DMS153 (cell line): ENCODE results near the gene RNF215.
A peak's percentile ranks its signal among the peaks of the same experiment; 100 is the strongest.
"Not testable (repeated sequence)": the region's sequence is repeated elsewhere in the genome, so short reads cannot be mapped to it uniquely, and the experiment has no call there.

Experiments
- DNase-seq: peaks from one replicate; lab custom pipeline; 2025; lab: John Stamatoyannopoulos, UW

RNF215 gene

DNA sequence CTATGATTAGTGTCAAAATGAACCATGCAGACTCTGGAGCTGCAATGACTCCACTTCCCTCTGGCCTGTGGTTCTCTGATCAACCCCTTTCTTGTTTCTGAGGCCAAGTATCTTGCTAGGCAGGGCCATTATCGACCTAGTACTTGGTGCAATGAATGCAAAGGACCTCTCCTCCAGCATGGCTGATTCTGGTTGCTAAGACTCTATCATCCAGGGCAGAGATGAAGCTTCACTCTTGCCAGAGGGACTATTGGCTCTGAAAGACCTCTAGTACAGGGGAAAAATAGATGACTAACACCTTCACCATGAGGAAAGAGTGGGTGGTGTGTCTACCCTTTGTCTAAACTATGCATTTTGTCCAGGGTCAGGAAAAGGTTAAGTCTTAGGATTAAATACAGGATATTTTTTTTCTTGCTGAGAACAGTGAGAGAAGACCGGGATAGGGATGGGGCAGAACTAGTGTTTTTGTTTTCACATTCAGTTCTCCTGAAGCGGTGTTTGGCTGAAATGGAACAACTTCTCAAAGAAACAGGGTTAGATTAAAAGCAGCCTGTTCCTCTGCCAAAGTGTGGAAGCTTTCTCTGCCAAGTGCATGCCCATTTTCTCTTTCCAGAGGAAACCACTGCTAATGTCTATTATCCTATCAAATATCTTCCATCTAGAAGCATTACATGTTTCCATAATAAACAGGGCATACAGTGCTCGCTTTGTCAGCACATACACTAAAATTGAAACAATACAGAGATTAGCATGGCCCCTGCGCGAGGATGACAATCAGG lies 33.3 kb upstream of the RNF215 start:
- DNase-seq = no peak

GRCh38 chr22:30416837-30417236 lies 29.6 kb upstream of the RNF215 start:
- no peak for DNase-seq

- DNase-seq = no peak
Observed at GRCh38 chr22:30416403-30416802, 29.2 kb upstream of the RNF215 start.

- no peak for DNase-seq
Observed at GRCh38 chr22:30414525-30415047, 27.4 kb upstream of the RNF215 start.

- no peak for DNase-seq
Observed at GRCh38 chr22:30413745-30414524, 26.7 kb upstream of the RNF215 start.

DNA sequence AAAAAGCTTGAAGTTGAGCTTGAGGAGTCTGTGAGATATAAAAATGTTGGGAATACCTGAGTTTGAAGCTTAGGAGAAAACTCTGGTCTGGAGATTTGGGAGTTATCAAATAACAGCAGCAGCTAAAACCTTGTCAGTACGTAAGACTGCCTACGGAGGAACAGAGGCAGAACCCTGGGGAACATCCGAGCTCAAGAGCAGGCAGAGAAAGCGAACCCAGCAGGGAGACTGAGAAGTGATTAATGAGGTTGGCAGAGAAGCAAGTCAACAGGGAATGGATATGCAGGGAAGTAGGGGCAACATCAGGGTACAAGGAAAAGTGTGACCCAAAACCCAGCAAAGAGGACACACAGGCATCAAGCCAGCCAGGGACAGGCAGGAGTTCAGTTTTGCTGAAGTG lies 25.8 kb upstream of the RNF215 start:
- no peak for DNase-seq

GRCh38 chr22:30411780-30412179 lies 24.6 kb upstream of the RNF215 start:
- no peak for DNase-seq

- DNase-seq = no peak
Observed at GRCh38 chr22:30408388-30409102, 21.3 kb upstream of the RNF215 start.

DNA sequence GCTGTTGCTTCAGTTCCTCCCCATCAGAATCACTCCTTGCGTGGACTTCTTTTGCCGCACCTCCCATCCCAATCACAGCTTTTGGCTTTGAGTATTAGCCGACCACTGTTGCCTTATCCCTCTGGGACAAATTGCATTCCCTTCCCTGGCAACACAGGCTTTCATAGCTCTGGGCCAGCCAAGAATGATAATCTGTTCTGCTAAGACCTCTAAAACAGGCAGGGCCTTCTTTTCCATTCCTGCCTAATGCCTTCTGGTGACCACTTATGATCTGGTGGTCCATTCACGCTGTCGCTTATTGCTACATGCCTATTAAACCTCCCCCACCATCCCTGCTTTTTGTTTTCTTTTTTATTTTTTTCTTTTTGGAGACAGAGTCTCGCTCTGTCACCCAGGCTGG lies 19.2 kb upstream of the RNF215 start:
- DNase-seq = no peak

GRCh38 chr22:30405731-30406130 lies 18.5 kb upstream of the RNF215 start:
- no peak for DNase-seq

- DNase-seq = no peak
Observed at GRCh38 chr22:30404307-30404706, 17.1 kb upstream of the RNF215 start.

DNA sequence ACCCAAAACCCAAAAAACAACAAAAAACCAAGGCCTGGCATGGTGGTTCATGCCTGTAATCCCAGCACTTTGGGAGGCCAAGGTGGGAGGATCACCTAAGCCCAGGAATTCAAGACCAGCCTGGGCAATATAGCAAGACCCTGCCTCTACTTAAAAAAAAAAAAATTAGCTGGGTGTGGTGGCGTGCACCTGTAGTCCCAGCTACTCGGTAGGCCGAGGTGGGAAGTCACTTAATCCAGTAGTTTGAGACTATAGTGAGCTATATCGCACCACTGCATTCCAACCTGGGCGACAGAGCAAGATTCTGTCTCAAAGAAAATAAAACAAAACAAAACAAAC lies 15.5 kb upstream of the RNF215 start:
- not testable (repeated sequence) for DNase-seq

- no peak for DNase-seq
Observed at GRCh38 chr22:30402028-30402765, 15.0 kb upstream of the RNF215 start.

DNA sequence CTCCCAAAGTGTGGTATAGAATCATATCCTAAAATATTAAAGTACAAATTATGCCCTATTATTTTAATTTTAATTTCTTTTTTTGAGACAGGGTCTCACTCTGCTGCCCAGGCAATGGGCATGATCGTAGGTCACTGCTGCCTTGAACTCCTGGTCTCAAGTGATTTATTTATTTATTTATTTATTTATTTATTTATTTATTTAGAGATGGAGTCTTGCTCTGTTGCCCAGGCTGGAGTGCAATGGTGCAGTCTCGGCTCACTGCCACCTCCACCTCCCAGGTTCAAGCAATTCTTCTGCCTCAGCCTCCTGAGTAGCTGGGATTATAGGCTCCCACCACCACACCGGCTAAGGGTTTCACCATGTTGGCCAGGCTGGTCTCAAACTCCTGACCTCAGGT lies 13.8 kb upstream of the RNF215 start:
- not testable (repeated sequence) for DNase-seq

DNA sequence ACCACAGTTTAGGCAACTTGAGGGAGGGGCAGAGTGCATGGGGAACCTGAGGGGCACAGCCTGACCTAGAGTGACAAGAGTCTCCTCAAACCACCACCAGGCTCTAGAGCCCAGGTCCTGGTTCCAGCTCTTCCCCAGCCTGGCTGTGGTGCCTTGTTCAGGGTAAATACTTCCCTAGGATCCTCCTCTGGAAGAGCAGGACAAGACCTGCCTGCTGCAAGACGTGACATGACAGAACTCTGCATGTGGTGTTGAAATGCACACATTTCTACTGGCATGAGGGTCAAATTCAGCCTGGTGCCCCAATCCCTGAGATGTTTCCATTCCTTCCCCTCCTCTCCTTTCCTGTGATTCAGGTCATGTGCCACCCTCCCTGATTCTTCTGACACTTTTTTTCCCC lies 12.9 kb upstream of the RNF215 start:
- DNase-seq = no peak

GRCh38 chr22:30399718-30400117 lies 12.5 kb upstream of the RNF215 start:
- no peak for DNase-seq

DNA sequence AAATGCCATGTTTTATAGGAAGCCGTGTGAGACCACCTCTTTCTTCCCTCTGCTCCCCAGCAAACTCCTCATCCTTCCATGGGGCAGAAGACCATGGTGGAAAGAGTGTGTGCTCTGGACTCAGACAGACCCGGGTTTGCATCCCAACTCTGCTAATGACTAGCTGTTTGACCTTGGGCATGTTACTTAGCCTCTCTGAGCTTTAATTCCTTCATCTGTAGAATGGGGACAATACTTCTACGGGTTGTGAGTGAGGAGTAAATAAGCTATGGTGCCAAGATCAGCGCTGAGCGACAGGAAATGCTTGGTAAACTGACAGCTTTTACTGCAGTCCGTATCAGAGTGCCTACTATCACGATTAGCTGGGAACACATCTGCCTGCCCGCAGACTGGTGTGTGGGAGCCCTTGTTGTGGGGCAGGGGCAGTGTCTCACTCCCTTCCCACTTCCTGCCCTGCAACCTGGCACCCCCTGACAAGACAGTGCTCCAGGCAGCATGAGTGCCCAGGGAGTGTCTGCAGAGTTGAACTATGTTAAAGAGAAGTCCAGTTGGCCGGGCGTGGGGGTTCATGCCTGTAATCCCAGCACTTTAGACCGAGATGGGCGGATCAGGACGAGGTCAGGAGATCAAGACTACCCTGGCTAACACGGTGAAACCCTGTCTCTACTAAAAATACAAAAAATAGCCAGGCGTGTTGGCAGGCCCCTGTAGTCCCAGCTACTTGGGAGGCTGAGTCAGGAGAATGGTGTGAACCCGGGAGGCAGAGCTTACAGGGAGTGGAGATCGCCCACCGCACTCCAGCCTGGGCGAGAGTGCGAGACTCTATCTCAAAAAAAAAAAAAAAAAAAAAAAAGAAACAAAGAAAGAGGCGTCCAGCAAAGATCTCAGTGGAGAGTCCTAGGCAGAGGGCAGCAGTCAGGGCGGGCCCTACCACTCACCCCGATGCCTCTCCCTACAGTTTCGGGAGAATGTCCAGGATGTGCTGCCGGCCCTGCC lies 11.8 kb upstream of the RNF215 start:
- no peak for DNase-seq

DNA sequence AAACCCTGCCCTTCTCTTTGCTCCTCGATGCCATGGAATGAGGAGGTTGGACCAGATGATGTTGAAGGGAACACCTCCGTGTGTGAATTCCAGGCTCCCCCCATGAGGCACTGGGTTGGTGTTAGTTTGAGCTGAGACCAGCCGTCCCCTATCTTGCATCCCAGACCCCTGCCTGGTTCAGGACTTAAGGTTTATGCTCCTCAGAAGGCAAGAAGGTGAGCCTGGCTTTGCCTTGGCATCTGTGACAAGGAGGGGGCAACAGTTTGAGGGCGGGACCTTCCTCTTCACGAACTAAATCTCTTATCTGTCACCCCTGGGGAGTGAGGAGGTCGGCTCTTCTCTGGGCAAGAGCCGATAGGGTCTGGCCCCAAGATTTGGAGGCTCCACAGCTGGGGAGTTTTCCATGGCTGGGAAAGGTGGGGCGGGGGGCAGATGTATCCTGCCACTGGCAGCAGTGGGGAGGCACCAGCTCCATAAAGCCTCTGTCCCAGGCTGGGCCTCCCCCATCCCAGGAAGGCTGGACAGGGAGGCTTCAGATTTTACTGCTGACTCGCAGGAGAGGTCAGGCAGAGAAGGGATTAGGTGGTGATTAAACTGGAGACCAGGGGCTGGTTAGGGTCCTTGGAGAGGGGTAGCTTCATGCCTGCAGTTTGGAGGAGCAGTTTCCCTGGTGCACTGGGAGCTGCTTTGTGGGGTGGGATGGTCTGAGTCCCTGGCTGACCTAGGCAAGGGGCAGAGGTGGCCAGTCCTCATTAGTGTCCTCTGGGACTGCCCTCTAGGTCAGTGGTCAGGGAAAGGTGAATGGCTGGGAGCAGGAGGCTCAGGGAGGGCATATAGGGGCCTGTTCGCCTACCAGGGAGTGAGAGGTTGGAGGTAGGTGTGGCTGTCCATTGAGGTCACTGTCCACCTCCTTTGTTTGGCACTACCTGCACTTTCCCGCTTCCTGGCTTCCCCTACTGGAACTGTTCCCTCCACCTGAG lies 10.7 kb upstream of the RNF215 start:
- no peak for DNase-seq

- peak; percentile 17 for DNase-seq
Observed at GRCh38 chr22:30396871-30397655, 9.9 kb upstream of the RNF215 start, which contains the start of gene SEC14L2. Gene SEC14L2, plus strand, starts transcription at chr22:30397018. Its CDS starts 99 bp downstream, at chr22:30397117.
